K562 (cell line): ENCODE results near the gene RBM20. TPM values are rescaled to one million over a fixed set of nuclear protein-coding genes. Genes with fewer than 3 reads are reported as not detected.
A peak's percentile ranks its signal among the peaks of the same experiment; 100 is the strongest.

ENCODE experiments used
- BMI1 ChIP-seq: fragments of 150-350 bp; IDR thresholded peaks from 2 replicates; pipeline ENCODE4 v1.6.1; 2014; ENCODE audit warnings: low read length
- CCNT2 ChIP-seq: IDR thresholded peaks from 2 replicates; pipeline ENCODE4 v1.6.1; 2011; ENCODE audit warnings: borderline replicate concordance, low read depth, mild to moderate bottlenecking, moderate library complexity, mixed read lengths, low read length; ENCODE audit not compliant: insufficient read length; ENCODE audit errors: extremely low read depth
- ETS1 ChIP-seq: conservative IDR thresholded peaks from 2 replicates; pipeline ENCODE4 v1.6.1; 2011; ENCODE audit warnings: low read depth, mild to moderate bottlenecking, low read length; ENCODE audit not compliant: control insufficient read depth
- NFIX ChIP-seq: fragments of 250-450 bp; sonication (Bioruptor Pico); IDR thresholded peaks from 2 replicates; pipeline ENCODE4 v1.4.0; 2020; ENCODE audit warnings: low read depth, mild to moderate bottlenecking, moderate library complexity
- NONO ChIP-seq, 2 experiments: fragments of 200-400 bp in 1 of 2; fragments of 450-650 bp in 1 of 2; formaldehyde crosslinking in 1 of 2; IDR thresholded peaks; 2 replicates each; pipeline ENCODE4 v1.6.1; 2017; ENCODE audit warnings: low read depth in 2 of 2, mild to moderate bottlenecking in 2 of 2, moderate library complexity in 2 of 2, low read length in 1 of 2
- REST ChIP-seq, 2 experiments: fragments of 450-650 bp; formaldehyde crosslinking in 1 of 2; IDR thresholded peaks; 2 replicates each; pipeline versions ENCODE4 v1.4.0 to v1.6.1; 2014 to 2020; ENCODE audit warnings: mild to moderate bottlenecking in 2 of 2, borderline replicate concordance in 1 of 2, low read depth in 1 of 2
- ZNF407 ChIP-seq: fragments of 450-650 bp; IDR thresholded peaks from 2 replicates; pipeline ENCODE4 v1.6.1; 2016; ENCODE audit warnings: low read depth
- polyA plus RNA-seq, 8 experiments: library from polyadenylated mRNA; depleted of rRNA in 4 of 8; stranded (reverse) in 5 of 8; unstranded in 3 of 8; fragments of >200 nt; fragmentation: Nextera tagmentation in 2 of 8; fragmentation: Illumina TruSeq in 1 of 8; extraction: Ambion mirVana in 2 of 8; extraction: Trizol in 1 of 8; gene quantifications; 2 replicates each; pipeline versions ENCODE4 v1.2.1 to v1.2.3, GENCODE V29; 2011 to 2014; ENCODE audit warnings: inconsistent platforms in 1 of 8, missing spikeins in 1 of 8
- total RNA-seq, 7 experiments: library from RNA; depleted of rRNA in 6 of 7; stranded (reverse); fragments of >200 nt in 6 of 7; fragmentation: Illumina TruSeq in 2 of 7; extraction: Trizol in 2 of 7; gene quantifications; 2 replicates each; pipeline versions ENCODE4 v1.2.1 to v1.2.3, GENCODE V29; 2011 to 2021; ENCODE audit warnings: low replicate concordance in 1 of 7

RBM20 gene
- total and polyA plus RNA-seq, 9 of the 15 experiments (the other 6 are each of a cell fraction or from before 2014, with no cell fraction given) = 0.63 to 5.7 (median 3.2) TPM

- TF ChIP-seq ZNF407 (no peak), REST (IDR thresholded peaks at IDR 0.05; ENCODE audit: borderline replicate concordance) (peak; percentile 43), REST (CRISPR knock-in tag; IDR thresholded peaks at IDR 0.05; ENCODE audit: low read depth) (no peak), CCNT2 (no peak), NFIX (CRISPR knock-in tag) (no peak), BMI1 (no peak), ETS1 (no peak), NONO (IDR thresholded peaks at IDR 0.05; ENCODE audit: low read depth in 2 of 2, low read length in 1 of 2) (no peak)
Observed at GRCh38 chr10:110643653-110644597, at the start of gene RBM20 (continued).
